Gastrocnemius medialis (tissue), 4 donors: ENCODE results near the gene KCNQ1. TPM values are rescaled to one million over a fixed set of nuclear protein-coding genes. Genes with fewer than 3 reads are reported as not detected.

ENCODE experiments used
- ATAC-seq, 2 donors: fragments of 150-250 bp; one replicate each; pipeline ENCODE4 v1.9.1; 2016
- DNase-seq, 2 donors: peaks; one replicate each; pipeline ENCODE4 v3.0.0-alpha.2; 2019
- H3K27ac ChIP-seq, 4 donors: fragments of 200-600 bp; sonication (generic); 1 replicate in 1 of 4; 2 replicates in 3 of 4; pipeline ENCODE4 v1.5.1; 2016 to 2018; ENCODE audit warnings: mild to moderate bottlenecking in 2 of 4, moderate library complexity in 1 of 4
- H3K27me3 ChIP-seq, 3 donors: fragments of 200-600 bp; sonication (generic) in 2 of 3; 1 replicate in 1 of 3; 2 replicates in 2 of 3; pipeline versions ENCODE4 v1.5.1 to v1.6.0; 2016 to 2019; ENCODE audit warnings: mild to moderate bottlenecking in 1 of 3, moderate library complexity in 1 of 3
- H3K36me3 ChIP-seq, 2 donors: fragments of 200-600 bp; sonication (generic) in 1 of 2; one replicate each; pipeline ENCODE4 v1.5.1; 2017 to 2018
- H3K4me1 ChIP-seq, 2 donors: fragments of 200-600 bp; sonication (generic) in 1 of 2; one replicate each; pipeline ENCODE4 v1.5.1; 2016 to 2017; ENCODE audit warnings: mild to moderate bottlenecking in 2 of 2
- H3K4me3 ChIP-seq, 4 donors: fragments of 200-600 bp; sonication (generic) in 3 of 4; 1 replicate in 1 of 4; 2 replicates in 3 of 4; pipeline ENCODE4 v1.5.1; 2016 to 2019; ENCODE audit warnings: mild to moderate bottlenecking in 2 of 4
- H3K9me3 ChIP-seq, 3 donors: fragments of 200-600 bp; sonication (generic) in 2 of 3; 1 replicate in 1 of 3; 2 replicates in 2 of 3; pipeline ENCODE4 v1.5.1; 2016 to 2019
- POLR2A ChIP-seq, 2 donors: fragments of 450-650 bp; IDR thresholded peaks; one replicate each; pipeline ENCODE4 v1.6.1; 2017; ENCODE audit warnings: antibody characterized with exemption in 2 of 2, mild to moderate bottlenecking in 2 of 2, moderate library complexity in 2 of 2
- in situ Hi-C, 4 donors: fragments of 200-750 bp; cut with MboI; loops; one replicate each; pipeline versions ENCODE4 v1.15.0 to v1.8.0; 2017; ENCODE audit warnings: low sequenced_read_pairs in 4 of 4
- intact Hi-C: fragments of 100-400 bp; cut with DNase I; formaldehyde crosslinking; loops from one replicate; pipeline ENCODE4 v1.15.1; 2023; ENCODE audit warnings: low total_unique reads
- total RNA-seq, 4 donors: library from RNA; depleted of rRNA; stranded (reverse); fragments of >200 nt; gene quantifications; one replicate each; pipeline versions ENCODE4 v1.1.0 to v1.2.3, GENCODE V29; 2016
- TF ChIP-seq, protein P1 (sequence below), 5 experiments: fragments of 450-650 bp in 3 of 5; fragments of 200-600 bp in 2 of 5; sonication (generic) in 2 of 5; IDR thresholded peaks in 4 of 5; conservative IDR thresholded peaks in 1 of 5; 1 replicate in 4 of 5; 2 replicates in 1 of 5; pipeline ENCODE4 v1.5.1; 2016 to 2019; ENCODE audit warnings: antibody characterized with exemption in 5 of 5, mild to moderate bottlenecking in 3 of 5, moderate library complexity in 3 of 5

The KCNQ1 gene
- total RNA-seq, 4 donors from 2014 or later: 0.15 to 1.00 (median 0.67) TPM

GRCh38 chr11:2534134-2534956 is 89.5 kb downstream of the KCNQ1 start:
- intact Hi-C loops: loop anchor here (5.0 to 10.0 kb wide), 3 partner anchors 92 to 230 kb away; partner anchors contain the start of genes C11orf21, TRPM5 and TSPAN32
- H3K36me3 ChIP-seq: no peaks in the 10 kb centered on the region
- H3K9me3 ChIP-seq: no peaks in the 10 kb centered on the region
- H3K4me3 ChIP-seq: no peak overlapping the region
- DNase-seq (no peak), ATAC-seq (no peak)
- in situ Hi-C loops: loop anchor here (5.0 to 10.0 kb wide), 4 partner anchors 107 to 353 kb away; partner anchors contain the start of gene CDKN1C (in 3 of the 4)
- no peak overlapping the region for H3K27ac ChIP-seq
- TF ChIP-seq, protein P1, sequence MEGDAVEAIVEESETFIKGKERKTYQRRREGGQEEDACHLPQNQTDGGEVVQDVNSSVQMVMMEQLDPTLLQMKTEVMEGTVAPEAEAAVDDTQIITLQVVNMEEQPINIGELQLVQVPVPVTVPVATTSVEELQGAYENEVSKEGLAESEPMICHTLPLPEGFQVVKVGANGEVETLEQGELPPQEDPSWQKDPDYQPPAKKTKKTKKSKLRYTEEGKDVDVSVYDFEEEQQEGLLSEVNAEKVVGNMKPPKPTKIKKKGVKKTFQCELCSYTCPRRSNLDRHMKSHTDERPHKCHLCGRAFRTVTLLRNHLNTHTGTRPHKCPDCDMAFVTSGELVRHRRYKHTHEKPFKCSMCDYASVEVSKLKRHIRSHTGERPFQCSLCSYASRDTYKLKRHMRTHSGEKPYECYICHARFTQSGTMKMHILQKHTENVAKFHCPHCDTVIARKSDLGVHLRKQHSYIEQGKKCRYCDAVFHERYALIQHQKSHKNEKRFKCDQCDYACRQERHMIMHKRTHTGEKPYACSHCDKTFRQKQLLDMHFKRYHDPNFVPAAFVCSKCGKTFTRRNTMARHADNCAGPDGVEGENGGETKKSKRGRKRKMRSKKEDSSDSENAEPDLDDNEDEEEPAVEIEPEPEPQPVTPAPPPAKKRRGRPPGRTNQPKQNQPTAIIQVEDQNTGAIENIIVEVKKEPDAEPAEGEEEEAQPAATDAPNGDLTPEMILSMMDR (IDR thresholded peaks at IDR 0.05 in 4 of 5, conservative IDR thresholded peaks at IDR 0.05 in 1 of 5): no peak
- peaks cover 6 to 7% of the 10 kb centered on the region in 2 donors for H3K4me1 ChIP-seq
- H3K27me3 ChIP-seq: peaks cover 0 to 2% (median 0%) of the 10 kb centered on the region in 3 donors

- H3K4me1 ChIP-seq: peaks cover 6 to 7% of the 10 kb centered on the region in 2 donors
- TF ChIP-seq, protein P1 (IDR thresholded peaks at IDR 0.05 in 4 of 5, conservative IDR thresholded peaks at IDR 0.05 in 1 of 5): no peak
- no peak for TF ChIP-seq POLR2A (IDR thresholded peaks at IDR 0.05)
- no peaks in the 10 kb centered on the region for H3K9me3 ChIP-seq
- in situ Hi-C loops (loop anchor here (5.0 to 10.0 kb wide), 4 partner anchors 108 to 352 kb away; partner anchors contain the start of gene CDKN1C (in 3 of the 4)), intact Hi-C loops (loop anchor here (5.0 to 10.0 kb wide), 3 partner anchors 93 to 230 kb away; partner anchors contain the start of genes C11orf21, TRPM5 and TSPAN32)
- no peak for DNase-seq
- H3K27ac ChIP-seq: no peak overlapping the region
- H3K4me3 ChIP-seq: no peak overlapping the region
- H3K36me3 ChIP-seq: no peaks in the 10 kb centered on the region
- peaks cover 0 to 2% (median 0%) of the 10 kb centered on the region in 3 donors for H3K27me3 ChIP-seq
- ATAC-seq: no peak
Measured at GRCh38 chr11:2534957-2535672, 90.3 kb downstream of the KCNQ1 start.

- Histone ChIP-seq H3K27me3 (peaks cover 0 to 2% (median 0%) of the 10 kb centered on the region in 3 donors), H3K9me3 (no peaks in the 10 kb centered on the region), H3K27ac (no peak overlapping the region), H3K36me3 (no peaks in the 10 kb centered on the region), H3K4me1 (peaks cover 6 to 7% of the 10 kb centered on the region in 2 donors), H3K4me3 (no peak overlapping the region)
- DNase-seq (no peak), ATAC-seq (no peak)
- TF ChIP-seq POLR2A (IDR thresholded peaks at IDR 0.05): no peak
- TF ChIP-seq, protein P1 (IDR thresholded peaks at IDR 0.05 in 4 of 5, conservative IDR thresholded peaks at IDR 0.05 in 1 of 5): no peak
- intact Hi-C loops (loop anchor here (10.0 kb wide), 1 partner anchor 231 kb away; the partner anchor contains the start of genes C11orf21 and TSPAN32), in situ Hi-C loops (loop anchor here in 1 of 4 donors (10.0 kb wide), 1 partner anchor 111 kb away; no protein-coding TSS in a partner anchor)
Measured at GRCh38 chr11:2535673-2536439, 91.0 kb downstream of the KCNQ1 start.

GRCh38 chr11:2536440-2536989 is 91.7 kb downstream of the KCNQ1 start:
- TF ChIP-seq, protein P1 (IDR thresholded peaks at IDR 0.05 in 4 of 5, conservative IDR thresholded peaks at IDR 0.05 in 1 of 5): no peak
- no peak for TF ChIP-seq POLR2A (IDR thresholded peaks at IDR 0.05)
- Histone ChIP-seq H3K36me3 (no peaks in the 10 kb centered on the region), H3K4me1 (peaks cover 6 to 7% of the 10 kb centered on the region in 2 donors), H3K9me3 (no peaks in the 10 kb centered on the region), H3K4me3 (no peak overlapping the region), H3K27ac (no peak overlapping the region), H3K27me3 (peaks cover 0 to 2% (median 0%) of the 10 kb centered on the region in 3 donors)
- intact Hi-C loops (loop anchor here (10.0 kb wide), 1 partner anchor 232 kb away; the partner anchor contains the start of genes C11orf21 and TSPAN32), in situ Hi-C loops (loop anchor here in 1 of 4 donors (10.0 kb wide), 1 partner anchor 112 kb away; no protein-coding TSS in a partner anchor)
- ATAC-seq (no peak), DNase-seq (no peak)
